Spleen (tissue), 11 donors: ENCODE measurements around the gene COPG2. TPM values are rescaled to one million over a fixed set of nuclear protein-coding genes. Genes with fewer than 3 reads are reported as not detected.
"Not testable (repeated sequence)": the region's sequence is repeated elsewhere in the genome, so short reads cannot be mapped to it uniquely, and the experiment has no call there.

ENCODE experiments used
- DNase-seq: peaks from one replicate; pipeline ENCODE4 v3.0.0-alpha.2; 2020
- H3K27ac ChIP-seq, 8 donors: fragments of 200-600 bp; sonication (generic) in 7 of 8; 1 replicate in 4 of 8; 2 replicates in 4 of 8; pipeline versions ENCODE4 v1.5.0 to v1.8.0; 2016 to 2021; ENCODE audit warnings: inconsistent platforms in 4 of 8, mild to moderate bottlenecking in 4 of 8, moderate library complexity in 1 of 8
- H3K27me3 ChIP-seq, 7 donors: fragments of 200-600 bp; sonication (generic) in 6 of 7; replicated peaks in 1 of 7; 1 replicate in 4 of 7; 2 replicates in 3 of 7; pipeline versions ENCODE4 v1.5.0 to v1.8.0; 2016 to 2021; ENCODE audit warnings: inconsistent platforms in 3 of 7, mild to moderate bottlenecking in 1 of 7
- H3K36me3 ChIP-seq, 6 donors: fragments of 200-600 bp; sonication (generic) in 5 of 6; 1 replicate in 4 of 6; 2 replicates in 2 of 6; pipeline versions ENCODE4 v1.5.0 to v1.8.0; 2016 to 2021; ENCODE audit warnings: inconsistent platforms in 2 of 6
- H3K4me1 ChIP-seq, 6 donors: fragments of 200-600 bp; sonication (generic) in 5 of 6; 1 replicate in 3 of 6; 2 replicates in 3 of 6; pipeline versions ENCODE4 v1.5.0 to v1.8.0; 2016 to 2021; ENCODE audit warnings: inconsistent platforms in 3 of 6
- H3K4me3 ChIP-seq, 8 donors: fragments of 200-600 bp; sonication (generic) in 7 of 8; 1 replicate in 4 of 8; 2 replicates in 4 of 8; pipeline versions ENCODE4 v1.5.0 to v1.8.0; 2016 to 2021; ENCODE audit warnings: inconsistent platforms in 4 of 8, mild to moderate bottlenecking in 4 of 8, moderate library complexity in 2 of 8
- H3K9me3 ChIP-seq, 8 donors: fragments of 200-600 bp; sonication (generic) in 7 of 8; 1 replicate in 4 of 8; 2 replicates in 4 of 8; pipeline versions ENCODE4 v1.5.0 to v1.8.0; 2016 to 2021; ENCODE audit warnings: inconsistent platforms in 4 of 8
- POLR2A ChIP-seq, 3 donors: fragments of 450-650 bp; IDR thresholded peaks; one replicate each; pipeline ENCODE4 v1.5.1; 2017; ENCODE audit warnings: antibody characterized with exemption in 3 of 3, mild to moderate bottlenecking in 1 of 3
- POLR2AphosphoS5 ChIP-seq, 3 donors: sonication (generic); formaldehyde crosslinking; IDR thresholded peaks; one replicate each; pipeline ENCODE4 v1.5.1; 2017; ENCODE audit warnings: antibody characterized with exemption in 3 of 3
- WGBS, 5 donors: extraction: QIAGEN DNeasy Blood & Tissue Kit in 3 of 5; methylation state at CpG; one replicate each; pipeline versions ENCODE4 v1.1.5 to v1.1.7; 2013 to 2018; 5-methylcytosine and 5-hydroxymethylcytosine counted together
- intact Hi-C: fragments of 100-400 bp; cut with DNase I; formaldehyde crosslinking; loops from one replicate; pipeline ENCODE4 v1.15.0; 2023; ENCODE audit warnings: low total_unique reads
- polyA plus RNA-seq, 3 donors: library from polyadenylated mRNA; stranded (reverse); fragments of 200-250 nt; gene quantifications; one replicate each; pipeline ENCODE4 v1.2.1, GENCODE V29; 2013
- total RNA-seq, 7 donors: library from RNA; depleted of rRNA in 3 of 7; stranded (reverse); fragments of >200 nt in 3 of 7; fragmentation: NEBNext Ultra II Directional in 4 of 7; extraction: Animal tissue kit (Norgen Biotek cat#: 25700) in 4 of 7; gene quantifications; one replicate each; pipeline versions ENCODE4 v1.1.0 to v1.2.1, GENCODE V29; 2016 to 2021
- TF ChIP-seq, protein P1 (sequence below), 11 experiments: fragments of 200-600 bp in 7 of 11; fragments of 450-650 bp in 4 of 11; sonication (generic) in 4 of 11; IDR thresholded peaks in 8 of 11; conservative IDR thresholded peaks in 3 of 11; 1 replicate in 7 of 11; 2 replicates in 4 of 11; pipeline versions ENCODE4 v1.4.0 to v1.8.0; 2016 to 2021; ENCODE audit warnings: antibody characterized with exemption in 11 of 11, inconsistent platforms in 4 of 11, mild to moderate bottlenecking in 1 of 11
- donor health status: healthy with polysubstance abuse.
- donor health status: DM: no; HTN: no; CAD: no; lungs with moderate emphysema.
- donor health status: DM: no; HTN: no; CAD: no.
- donor health status: Bipolar disorder and iron deficiency.
- donor health status: healthy.
- donor health status: DM: no; HTN: no; CAD: no.
- donor health status: DM: yes; HTN: yes; CAD: no.

The COPG2 gene
- total and polyA plus RNA-seq, 10 donors: 5.8 to 25.1 (median 18.3) TPM

DNA sequence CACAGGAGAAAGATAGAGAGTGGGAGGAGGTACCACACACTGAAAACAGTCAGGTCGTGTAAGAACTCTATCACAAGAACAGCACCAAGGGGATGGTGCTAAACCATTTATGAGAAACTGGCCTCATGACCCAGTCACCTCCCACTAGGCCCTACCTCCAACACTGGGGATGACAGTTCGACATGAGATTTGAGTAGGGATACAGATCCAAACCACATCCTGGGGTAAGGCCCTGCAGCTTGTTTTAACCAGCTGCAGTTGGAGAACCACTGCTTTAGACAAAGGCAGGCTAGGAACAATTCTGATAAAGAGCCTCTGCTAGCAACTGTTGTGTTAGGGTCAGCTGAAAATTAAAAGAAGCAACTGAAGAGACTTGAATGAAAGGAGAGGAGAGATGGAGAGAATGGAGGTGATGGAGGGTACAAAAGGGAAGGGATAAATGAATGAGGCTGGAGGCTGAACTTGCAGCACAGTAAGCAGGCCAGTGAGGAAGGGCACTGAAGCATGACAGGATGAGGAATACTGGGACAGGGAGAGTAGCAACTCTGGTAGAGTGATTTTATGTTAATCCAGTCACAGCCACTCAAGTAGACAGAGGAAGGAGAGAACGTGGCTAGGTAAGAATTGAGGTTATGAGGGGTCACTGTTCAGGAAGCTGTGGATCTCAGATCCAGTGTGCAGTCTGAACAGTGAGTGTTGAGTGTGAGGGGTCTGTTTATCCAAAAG is 153.1 kb downstream of the COPG2 start:
- Histone ChIP-seq H3K4me3 (no peak overlapping the region), H3K27me3 (no peaks in the 10 kb centered on the region), H3K4me1 (no peaks in the 10 kb centered on the region), H3K9me3 (no peaks in the 10 kb centered on the region), H3K36me3 (peaks cover 0 to 71% (median 2%) of the 10 kb centered on the region in 6 donors), H3K27ac (no peak overlapping the region)
- no peak for DNase-seq
- TF ChIP-seq, protein P1, sequence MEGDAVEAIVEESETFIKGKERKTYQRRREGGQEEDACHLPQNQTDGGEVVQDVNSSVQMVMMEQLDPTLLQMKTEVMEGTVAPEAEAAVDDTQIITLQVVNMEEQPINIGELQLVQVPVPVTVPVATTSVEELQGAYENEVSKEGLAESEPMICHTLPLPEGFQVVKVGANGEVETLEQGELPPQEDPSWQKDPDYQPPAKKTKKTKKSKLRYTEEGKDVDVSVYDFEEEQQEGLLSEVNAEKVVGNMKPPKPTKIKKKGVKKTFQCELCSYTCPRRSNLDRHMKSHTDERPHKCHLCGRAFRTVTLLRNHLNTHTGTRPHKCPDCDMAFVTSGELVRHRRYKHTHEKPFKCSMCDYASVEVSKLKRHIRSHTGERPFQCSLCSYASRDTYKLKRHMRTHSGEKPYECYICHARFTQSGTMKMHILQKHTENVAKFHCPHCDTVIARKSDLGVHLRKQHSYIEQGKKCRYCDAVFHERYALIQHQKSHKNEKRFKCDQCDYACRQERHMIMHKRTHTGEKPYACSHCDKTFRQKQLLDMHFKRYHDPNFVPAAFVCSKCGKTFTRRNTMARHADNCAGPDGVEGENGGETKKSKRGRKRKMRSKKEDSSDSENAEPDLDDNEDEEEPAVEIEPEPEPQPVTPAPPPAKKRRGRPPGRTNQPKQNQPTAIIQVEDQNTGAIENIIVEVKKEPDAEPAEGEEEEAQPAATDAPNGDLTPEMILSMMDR (IDR thresholded peaks at IDR 0.05 in 8 of 11, conservative IDR thresholded peaks at IDR 0.05 in 3 of 11): no peak
- TF ChIP-seq POLR2A (IDR thresholded peaks at IDR 0.05) (no peak), POLR2AphosphoS5 (IDR thresholded peaks at IDR 0.05) (no peak)
- intact Hi-C loops: no loop called here
- WGBS, 5 donors: 71 to 83% (median 74%) methylated on average over 3 of the region's 3 CpGs

DNA sequence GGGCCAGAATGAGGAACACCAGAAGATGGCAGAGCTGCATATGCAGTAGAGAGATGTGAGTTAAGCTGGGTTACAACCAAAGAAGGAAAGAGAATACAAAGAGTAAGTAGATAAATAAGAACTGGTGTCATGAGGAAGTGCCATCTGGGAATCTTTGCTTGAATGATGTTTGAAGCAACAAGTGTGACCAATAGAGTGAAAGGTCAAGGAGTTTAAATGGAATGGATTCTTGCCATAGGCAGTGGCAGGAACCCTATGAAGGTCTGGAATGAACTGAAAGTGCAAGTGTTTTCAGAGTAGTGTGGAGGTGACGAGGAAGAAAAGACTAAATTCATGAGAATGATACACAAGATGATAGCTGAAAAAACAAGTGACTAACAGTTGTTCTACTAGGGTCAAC is 155.1 kb downstream of the COPG2 start:
- intact Hi-C loops: no loop called here
- Histone ChIP-seq H3K9me3 (no peaks in the 10 kb centered on the region), H3K4me3 (no peak overlapping the region), H3K27me3 (no peaks in the 10 kb centered on the region), H3K4me1 (no peaks in the 10 kb centered on the region), H3K27ac (no peak overlapping the region), H3K36me3 (peaks cover 0 to 92% (median 3%) of the 10 kb centered on the region in 6 donors)
- no peak for DNase-seq
- TF ChIP-seq POLR2AphosphoS5 (IDR thresholded peaks at IDR 0.05): no peak
- TF ChIP-seq, protein P1 (IDR thresholded peaks at IDR 0.05 in 8 of 11, conservative IDR thresholded peaks at IDR 0.05 in 3 of 11): no peak
- no peak for TF ChIP-seq POLR2A (IDR thresholded peaks at IDR 0.05)
- WGBS, 5 donors: 79 to 89% (median 86%) methylated on average over 1 of the region's 1 CpG

GRCh38 chr7:130512038-130512437 is 156.5 kb downstream of the COPG2 start:
- H3K9me3 ChIP-seq, H3K27me3 ChIP-seq, H3K4me1 ChIP-seq, H3K27ac ChIP-seq, DNase-seq, H3K4me3 ChIP-seq, intact Hi-C loops: not testable (repeated sequence)
- H3K36me3 ChIP-seq: peaks cover 0 to 96% (median 13%) of the 10 kb centered on the region in 6 donors
- 93 to 98% (median 97%) methylated on average over 3 of the region's 3 CpGs for WGBS, 5 donors

GRCh38 chr7:130506358-130506757 is 162.2 kb downstream of the COPG2 start:
- H3K4me3 ChIP-seq: no peak overlapping the region
- WGBS, 5 donors: 95 to 97% (median 97%) methylated on average over 3 of the region's 3 CpGs

More at GRCh38 chr7:130506358-130506757, 162.2 kb downstream of the COPG2 start:
- Histone ChIP-seq H3K27ac (no peak overlapping the region), H3K36me3 (peaks cover 4 to 100% (median 37%) of the 10 kb centered on the region in 6 donors), H3K4me1 (no peaks in the 10 kb centered on the region), H3K27me3 (no peaks in the 10 kb centered on the region), H3K9me3 (no peaks in the 10 kb centered on the region)
- no peak for TF ChIP-seq POLR2A (IDR thresholded peaks at IDR 0.05)
- TF ChIP-seq, protein P1 (IDR thresholded peaks at IDR 0.05 in 8 of 11, conservative IDR thresholded peaks at IDR 0.05 in 3 of 11): no peak
- TF ChIP-seq POLR2AphosphoS5 (IDR thresholded peaks at IDR 0.05): no peak
- no peak for DNase-seq
- intact Hi-C loops: no loop called here
